T1000 (cell line): ENCODE results near the gene WWC1.
"Not testable (repeated sequence)": the region's sequence is repeated elsewhere in the genome, so short reads cannot be mapped to it uniquely, and the experiment has no call there.

Experiments used
- DNase-seq: peaks from one replicate; lab custom pipeline; 2025; ENCODE audit warnings: mixed read lengths; lab: John Stamatoyannopoulos, UW

Gene WWC1

DNA sequence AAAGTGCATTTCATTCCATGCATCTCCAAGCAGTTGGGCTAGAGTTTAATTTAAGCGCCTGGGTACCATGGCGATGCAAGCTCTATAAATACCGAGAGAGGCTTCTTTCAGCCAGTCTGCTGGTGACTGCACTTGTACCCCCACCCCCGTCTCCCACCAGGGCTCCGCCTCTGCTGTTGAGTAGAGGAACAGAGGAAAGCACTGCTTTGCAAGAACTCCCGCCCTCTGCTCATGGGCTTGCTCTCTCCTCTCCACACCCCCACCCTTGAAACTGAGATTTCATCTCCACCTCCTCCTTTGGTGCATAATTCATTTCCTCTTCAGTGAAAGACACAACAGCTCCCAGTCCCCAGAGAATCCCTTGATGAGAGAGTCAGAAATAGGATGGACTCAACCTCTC lies 5.1 kb upstream of the WWC1 start:
- no peak for DNase-seq

DNA sequence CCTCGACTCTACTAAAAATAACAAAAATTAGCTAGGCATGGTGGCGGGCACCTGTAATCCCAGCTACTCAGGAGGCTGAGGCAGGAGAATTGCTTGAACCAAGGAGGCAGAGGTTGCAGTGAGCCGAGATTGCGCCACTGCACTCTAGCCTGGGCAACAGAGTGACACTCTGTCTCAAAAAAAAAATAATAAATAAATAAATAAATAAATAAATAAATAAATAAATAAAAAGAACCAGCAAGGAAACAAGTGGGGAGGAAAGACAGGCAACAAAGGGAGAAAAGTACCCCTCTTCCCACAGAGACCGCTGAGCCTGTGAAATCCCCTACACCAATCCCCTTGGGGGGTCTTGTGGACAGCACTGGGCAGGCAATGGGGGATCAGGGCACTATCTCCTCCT lies 4.6 kb upstream of the WWC1 start:
- not testable (repeated sequence) for DNase-seq

DNA sequence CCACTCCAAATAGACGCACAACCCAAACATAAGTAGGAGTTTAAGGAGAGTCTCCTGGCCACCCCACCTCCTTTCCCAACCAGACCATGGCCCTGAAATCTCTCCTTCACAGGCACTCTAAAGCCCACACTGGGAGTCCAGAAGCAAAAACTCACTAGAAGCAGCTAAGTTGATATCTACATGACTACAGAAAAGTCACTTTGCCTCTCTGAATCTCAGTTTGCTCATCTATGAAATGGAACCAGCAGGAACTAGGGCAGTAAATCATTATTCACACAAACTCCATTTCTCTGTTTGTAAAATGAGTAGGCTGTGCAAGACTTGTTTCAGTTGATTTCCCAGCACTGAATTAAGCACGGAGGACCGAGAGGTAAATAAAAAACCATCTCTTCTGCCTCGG lies 4.1 kb upstream of the WWC1 start:
- DNase-seq = no peak

DNA sequence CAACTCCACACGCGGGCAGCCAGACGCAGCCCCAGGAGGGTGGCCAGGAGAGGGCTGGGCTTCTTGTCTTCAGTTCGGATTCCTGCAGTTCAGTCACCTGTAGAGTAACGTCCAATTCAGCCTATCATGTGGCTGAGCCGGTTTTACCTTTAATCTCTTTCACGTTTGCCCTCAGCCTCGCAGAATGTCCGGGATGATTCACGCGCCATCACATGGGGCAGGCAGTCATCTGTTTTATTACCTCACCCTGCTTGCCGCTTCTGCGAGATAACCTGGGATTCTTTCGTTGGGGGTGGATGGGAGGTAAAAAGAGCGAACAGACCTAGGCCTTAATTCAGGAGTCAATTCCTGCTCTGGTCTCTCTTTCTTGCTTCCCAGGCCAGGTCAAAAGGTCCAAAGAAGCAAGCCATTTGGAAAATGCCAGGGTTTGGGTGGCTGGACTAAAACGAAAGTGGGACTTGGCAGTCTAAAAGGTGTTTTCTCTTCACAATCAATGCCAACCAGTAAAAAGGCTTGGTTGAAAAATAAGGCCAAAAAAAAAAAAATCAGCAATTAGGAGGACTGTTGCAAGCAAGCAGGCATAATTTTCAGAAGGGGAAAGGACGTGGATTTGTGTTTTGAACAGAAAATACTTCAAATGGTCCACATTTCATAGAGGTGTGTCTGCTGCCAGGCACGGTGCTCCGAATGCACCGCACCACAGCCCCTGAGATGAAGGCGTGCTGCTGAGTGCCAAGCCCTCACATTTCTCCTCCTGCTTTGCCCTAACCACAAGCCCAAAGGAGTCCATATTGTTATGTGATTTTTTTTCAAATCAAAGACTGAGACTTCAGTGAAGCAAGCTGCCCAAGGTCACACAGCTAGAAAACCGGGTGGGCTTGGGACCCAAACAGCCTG lies 2.8 kb upstream of the WWC1 start:
- DNase-seq = no peak

DNA sequence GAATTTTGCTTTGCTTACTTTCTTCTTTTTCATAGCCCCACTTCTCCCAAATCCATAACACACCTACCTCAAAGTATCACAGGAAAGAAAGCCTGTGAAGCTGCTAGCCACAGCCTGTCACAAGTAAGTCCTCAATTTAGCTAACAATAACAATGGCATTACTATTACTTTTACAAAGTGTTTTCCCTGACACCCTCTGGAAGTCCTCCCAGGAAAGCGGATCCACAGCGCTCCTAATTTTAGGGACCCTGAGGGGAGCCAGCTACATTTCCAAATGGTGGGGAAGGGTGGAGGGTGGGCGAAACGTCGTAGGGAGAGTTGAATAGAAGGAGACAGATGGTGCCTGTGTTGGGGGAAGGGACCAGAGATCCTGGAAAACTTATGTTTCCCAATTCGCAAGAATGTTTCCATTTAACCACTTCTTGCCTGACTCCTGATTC lies 523 bp upstream of the WWC1 start:
- DNase-seq = no peak

DNA sequence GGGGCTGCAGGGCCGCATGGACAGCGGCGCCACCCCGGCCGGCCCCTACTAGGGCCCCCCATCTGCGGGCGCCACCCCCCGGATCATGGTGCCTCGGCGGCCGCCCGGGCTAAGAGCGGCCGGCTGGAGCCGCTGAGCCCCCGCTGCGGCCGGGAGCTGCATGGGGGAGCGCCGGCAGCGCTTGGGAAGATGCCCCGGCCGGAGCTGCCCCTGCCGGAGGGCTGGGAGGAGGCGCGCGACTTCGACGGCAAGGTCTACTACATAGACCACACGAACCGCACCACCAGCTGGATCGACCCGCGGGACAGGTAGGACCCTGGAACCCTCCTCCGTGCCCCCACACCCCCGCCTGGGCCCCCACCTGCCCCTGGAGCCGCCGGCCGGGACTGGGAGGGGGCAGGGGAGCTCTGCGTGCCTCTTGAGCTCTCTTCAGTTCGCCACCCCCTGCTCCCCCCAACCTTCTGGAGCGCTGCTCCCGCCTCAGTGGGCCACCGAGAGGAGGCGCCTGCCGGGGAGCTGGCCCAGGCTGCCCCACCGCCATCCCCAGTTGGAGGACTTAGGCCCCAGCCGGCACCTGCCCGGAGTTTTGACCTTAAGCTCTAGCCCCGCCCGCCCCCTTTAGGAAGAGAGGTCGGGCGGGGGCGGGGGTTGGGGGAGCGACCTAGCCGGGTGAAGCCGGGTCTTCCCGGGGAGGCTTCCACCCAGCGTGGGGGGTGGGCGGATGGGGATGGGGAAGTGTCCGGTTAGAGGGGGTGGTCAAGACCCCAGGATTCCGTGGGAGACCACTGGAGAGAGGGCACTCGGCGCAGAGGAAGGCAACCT lies 730 bp downstream of the WWC1 start:
- DNase-seq = no peak

DNA sequence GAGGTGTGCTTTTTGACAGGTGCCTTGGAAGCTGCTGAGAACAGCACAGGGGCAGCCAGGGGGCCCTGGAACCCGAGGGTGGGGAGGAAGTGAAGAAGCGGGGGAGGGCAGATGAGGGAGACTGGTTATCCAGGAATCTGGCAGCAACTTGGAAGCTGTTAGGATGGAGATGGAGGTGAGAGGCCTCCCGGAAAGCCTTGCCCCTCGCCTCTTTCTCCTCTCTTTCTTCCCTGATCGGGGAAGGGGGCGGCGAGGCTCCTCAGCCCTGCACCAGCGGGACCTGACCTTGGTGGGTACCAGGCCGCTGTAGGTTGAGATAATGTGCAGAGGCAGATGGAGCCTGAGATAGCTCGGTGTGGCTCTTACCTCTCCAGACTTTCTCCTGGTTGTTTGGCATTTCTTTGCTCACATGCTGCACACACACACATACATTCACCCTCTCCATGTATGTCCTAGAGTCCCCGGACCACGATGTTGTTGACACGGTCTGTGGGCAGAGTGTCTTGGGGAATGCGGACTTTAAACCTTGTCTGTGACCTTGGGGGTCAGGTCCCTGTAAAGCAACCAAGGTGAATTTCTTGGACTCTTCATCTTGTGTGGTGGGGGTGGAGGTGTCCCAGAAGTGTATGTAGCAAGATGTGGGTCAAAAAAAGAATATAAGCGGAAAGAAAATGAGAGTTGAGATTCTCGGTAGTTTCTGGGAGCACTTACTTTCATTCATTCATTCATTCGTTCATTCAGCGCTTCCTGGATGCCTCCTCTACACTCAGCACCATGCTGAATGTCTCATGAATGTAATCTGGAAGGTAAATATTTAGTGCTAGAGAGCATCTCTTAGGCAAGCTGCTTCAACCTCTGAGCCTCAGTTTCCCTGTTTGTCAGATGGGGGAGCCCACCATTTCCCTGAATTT lies 1.6 kb downstream of the WWC1 start:
- no peak for DNase-seq

DNA sequence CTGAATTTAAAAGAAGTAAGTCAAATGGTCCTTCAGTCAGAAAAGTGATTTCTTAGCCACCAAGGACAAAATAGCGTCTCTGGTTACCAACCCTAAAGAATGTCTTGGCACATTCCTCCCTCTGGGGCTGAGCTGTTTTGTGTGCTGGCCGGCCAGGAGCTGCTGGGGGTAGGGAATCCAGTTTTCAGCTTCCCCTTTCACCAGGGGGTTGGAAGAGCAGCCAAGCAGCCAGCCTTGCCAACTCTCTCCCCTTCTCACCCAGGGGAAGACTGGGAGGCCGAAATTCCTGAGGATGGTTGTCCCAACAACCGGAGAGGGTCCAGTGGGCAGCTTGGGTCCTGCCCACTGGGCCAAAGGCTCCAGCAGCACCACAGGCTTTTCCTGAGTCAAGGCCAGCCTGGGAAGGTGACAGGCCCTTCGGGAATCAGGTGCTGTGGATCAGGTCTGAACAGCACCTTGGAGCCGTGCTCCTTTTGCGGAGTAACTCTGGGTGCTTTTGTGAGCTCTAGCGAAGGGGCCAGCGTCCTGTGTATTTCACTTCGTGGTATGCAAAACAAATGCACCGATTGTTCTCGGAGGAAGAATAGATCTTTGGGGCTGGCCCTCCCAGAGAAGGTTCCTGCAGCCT lies 4.2 kb downstream of the WWC1 start:
- peak; percentile 20 for DNase-seq

DNA sequence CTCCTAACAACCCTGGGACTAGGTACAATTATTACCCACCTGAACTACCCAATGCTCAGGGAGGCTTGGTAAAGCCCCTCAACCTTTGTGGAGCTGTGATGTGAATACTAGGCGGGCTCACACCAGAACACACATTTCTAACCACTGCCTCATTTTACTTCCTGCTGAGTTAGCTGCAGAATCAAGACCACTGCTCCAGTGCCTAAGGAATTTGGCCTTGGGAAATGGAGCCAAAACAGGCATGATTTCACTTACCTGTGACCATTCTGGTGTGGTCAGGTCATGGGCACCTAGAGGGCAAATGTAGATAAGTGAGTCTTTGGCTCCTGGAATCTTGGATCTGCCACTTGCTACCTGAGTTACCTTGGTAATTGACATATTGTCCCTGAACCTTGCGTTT lies 5.2 kb downstream of the WWC1 start:
- no peak for DNase-seq

DNA sequence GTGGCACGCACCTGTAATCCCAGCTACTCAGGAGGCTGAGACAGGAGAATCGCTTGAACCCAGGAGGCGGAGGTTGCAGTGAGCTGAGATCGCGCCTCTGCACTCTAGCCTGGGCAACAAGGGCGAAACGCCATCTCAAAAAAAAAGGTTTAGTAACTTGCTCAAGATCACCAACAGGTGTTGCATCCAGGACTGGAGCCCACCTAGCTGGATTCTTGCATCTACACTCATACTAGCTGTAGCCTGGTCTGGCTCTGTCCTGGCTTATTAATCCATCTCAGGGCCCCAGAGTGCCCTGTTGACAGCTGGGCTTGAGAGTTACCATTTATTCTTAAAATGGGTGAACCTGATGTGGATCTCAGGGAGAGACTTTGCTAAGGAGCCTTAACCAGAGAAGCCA lies 7.5 kb downstream of the WWC1 start:
- no peak for DNase-seq

DNA sequence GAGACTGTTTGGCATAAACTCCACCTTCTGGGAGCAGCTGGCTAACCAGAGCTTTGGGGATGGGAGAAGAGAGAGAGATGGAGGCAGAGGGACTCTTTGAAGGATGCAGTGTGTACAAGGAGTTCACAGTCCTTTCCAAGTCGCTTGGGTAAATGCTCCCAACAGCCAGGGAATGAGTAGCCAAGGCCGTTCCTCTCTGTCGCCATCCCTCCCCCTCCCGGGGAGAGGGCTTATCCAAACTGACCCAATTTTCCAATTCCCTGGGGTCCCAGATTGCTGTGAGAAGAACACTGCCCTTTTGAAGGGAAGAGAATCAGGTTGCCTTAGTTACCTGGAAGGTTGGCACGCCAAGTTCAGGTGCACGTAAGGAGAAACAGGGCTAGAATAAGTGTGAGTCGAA lies 7.9 kb downstream of the WWC1 start:
- DNase-seq = no peak

DNA sequence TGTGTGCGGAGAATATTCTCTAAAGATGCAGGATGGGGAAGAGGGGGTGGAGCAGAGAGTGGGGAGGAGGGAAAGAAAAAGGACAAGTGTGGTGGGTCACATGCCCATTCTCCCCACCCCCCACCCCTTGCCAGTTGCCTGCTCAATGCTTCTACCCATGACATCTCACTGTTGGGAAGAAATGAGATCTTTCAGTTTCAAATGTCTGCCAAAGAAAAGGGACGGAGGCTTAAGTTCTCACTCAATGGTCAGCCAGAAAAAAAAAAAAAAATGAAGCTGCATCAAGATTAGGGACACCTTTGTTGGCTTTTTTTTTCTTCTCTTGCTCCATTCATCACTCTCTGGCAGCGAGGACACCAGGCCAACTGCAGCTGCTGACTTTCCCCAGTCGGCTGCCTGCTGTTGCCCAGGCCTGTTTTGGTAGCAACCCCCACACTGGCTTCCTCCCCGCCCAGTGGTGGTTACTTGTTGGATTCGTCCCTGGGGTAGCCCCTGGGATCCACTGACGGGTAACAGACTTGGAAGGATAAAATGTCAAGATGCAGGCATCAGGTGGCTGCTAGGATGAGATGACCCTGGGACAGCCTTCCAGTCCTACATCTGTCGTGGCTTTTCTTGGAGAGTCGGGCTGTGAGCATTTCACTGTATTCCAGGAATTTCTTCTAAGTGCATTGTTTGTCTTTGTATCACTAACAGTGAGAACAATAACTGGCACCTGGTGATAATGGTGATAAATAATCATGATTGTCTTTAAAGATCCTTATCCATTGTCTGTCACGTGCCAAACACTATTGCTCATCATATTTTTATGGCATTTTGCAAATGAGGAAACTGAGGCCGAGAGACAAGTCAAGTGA lies 9.1 kb downstream of the WWC1 start:
- DNase-seq = no peak

DNA sequence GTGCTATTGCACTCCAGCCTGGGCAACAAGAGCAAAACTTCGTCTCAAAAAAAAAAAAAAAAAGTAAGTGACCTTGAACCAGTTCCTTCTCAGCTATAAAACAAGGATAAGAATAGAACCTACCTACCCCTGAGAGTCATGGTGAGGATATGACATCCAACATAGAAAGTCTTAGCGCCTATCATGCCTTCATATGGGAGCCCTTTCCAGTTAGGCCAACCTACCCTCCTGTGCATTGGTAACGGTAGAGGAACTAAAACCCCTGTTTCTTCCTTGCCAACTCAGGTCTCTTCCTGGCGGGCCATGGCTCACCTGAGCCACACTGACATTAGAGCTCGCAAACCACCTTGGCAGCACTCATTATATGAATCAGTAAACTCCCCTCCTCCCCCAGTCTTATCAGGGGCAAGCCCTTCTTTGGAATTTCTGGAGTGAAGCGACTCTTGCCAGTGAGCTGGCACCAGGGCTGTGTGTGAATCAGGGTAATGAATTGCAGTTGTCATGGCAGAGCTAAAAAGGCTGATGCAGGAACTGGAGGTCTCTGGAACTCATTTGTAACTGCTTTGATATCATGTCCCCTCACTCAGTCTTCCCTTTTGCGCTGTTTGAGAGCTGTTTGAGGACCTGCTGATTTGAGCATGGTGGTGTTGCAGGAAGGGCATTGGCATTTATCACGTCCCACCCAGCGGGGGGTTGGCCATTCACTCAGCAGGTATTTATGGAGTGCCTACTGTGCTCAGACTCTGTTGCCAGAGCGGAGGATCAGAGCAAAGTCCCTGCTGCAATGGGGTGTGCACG lies 10.3 kb downstream of the WWC1 start:
- peak; percentile 10 for DNase-seq

DNA sequence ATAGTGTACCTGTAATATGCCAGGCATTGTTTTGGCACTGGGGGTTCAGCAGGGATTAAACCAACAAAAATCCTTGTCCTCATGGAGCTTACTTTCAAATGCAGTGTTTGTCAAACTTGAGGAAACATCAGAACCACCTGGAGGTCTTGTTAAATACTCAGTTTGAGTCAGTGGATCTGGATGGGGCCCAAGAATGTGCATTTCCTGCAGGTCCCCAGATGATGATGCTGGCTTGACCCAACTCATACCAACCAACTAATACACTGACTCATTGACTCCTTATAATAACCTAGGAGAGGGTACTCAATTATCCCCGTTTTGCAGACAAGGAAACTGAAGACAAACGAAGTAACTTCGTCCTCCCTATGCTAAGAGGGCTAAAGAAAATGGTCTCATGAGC lies 11.3 kb downstream of the WWC1 start:
- no peak for DNase-seq

DNA sequence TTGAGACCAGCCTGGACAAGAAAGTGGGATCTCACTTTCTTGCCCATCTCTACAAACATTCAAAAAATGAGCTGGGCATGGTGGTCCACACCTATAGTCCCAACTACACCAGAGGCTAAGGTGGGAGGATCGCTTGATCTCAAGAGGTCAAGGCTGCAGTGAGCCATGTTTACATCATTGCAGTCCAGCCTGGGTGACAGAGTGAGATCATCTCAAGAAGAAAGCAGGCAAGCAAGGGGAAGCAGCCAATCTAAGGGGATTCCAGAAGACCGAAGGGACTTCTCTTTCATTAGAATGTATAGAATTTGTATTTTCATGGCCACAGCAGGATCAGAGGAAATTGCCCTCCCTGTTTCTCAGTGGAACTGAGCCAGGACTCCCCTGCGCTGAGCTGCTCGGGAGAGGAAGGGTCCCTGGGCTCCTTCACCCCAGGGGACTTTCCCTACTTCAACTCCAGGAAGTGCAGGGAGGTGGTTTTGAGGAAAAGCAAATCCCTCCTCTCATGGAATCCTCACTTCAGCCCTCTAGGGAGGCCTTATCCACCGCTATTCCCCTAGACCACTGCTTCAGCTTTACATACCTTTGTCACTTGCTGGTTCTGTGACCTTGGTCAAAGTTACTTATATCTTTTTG lies 12.1 kb downstream of the WWC1 start:
- DNase-seq = no peak

DNA sequence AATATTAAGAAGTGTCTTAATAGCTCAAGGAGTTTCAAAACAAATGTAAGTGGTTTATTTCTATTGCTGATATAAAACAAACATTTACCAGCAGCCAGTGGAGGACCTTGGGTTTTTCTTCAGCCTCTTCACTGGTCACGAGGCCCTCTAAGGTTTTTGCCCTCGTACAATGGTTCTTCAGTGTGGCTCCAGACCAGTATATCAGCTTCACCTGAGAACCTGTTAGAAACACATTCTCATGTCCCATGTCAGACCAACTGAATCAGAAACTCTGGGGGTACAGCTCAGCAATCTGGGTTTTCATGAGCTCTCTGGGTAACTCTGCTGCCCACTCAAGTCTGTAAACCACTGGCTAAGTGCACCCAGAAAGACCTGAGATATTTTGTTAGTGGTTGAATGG lies 12.9 kb downstream of the WWC1 start:
- DNase-seq = no peak

DNA sequence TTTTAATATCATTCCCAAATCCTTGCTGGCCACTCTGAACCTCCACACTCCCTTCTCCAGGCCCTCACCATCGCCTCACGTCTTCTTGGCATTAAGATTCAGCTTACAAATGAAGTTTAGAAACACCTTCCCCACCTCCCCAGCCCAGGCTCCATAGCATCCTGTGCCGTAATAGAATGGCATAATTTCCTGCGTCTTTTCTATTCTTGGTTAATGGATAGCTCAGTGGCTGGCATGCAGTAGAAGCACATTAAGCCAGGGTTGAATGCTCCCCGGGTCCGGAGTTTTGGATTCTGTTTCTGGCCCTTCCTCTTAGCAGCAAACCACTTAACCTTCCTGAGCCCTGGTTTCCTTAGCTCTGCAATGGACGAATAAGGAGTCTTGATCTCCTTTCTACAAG lies 13.8 kb downstream of the WWC1 start:
- DNase-seq = no peak

DNA sequence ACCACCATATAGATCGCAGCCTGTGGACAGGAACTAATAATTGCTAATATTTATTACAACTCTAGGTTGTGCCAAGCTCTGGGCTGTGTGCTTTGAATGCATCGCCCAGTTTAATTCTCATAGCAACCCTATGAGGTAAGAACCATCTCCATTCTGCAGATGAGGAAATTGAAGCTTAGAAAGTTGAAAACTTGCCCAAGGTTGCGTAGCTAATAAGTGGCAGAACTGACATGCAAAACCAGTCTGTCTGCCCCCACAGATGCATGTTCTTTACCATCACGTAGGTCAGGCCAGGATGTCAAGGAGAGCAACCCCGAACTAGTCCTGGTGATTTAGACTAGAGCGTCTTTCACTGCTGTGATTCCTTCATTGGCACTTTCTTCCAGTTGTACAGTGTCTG lies 15.6 kb downstream of the WWC1 start:
- DNase-seq = no peak

DNA sequence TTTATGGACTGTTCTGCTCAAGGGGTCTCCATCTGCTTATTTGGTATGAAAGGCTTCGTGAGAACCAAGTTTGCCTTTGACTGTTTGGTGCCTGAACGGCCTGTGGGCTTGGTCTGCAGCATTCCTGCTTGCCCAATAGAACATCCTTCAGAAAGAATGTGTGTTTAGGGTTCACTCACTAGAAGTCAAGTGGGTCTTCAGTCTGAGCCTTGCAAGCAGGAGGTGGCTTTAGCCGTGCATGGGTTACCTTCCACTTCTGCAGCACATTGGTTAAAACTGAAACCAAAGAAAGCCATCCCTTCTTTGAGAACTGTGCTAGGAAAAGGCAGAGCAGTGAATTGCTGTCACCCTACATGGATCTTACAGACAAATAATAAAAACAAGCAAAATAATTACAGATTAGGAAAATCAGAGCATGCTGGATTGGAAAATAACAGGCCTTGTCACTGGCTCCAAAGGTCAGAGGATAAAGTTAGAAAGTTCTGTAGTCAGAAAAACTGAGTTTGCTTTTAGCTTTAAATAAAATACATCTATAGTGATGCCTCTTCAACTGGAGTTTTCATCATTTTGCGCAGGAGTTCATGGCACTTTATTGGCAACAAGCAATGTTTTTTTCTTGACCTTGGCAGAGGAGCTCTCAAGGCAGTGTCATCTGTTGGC lies 16.6 kb downstream of the WWC1 start:
- no peak for DNase-seq
